ENCODE measurements around the gene ERGIC1. TPM values are rescaled to one million over a fixed set of nuclear protein-coding genes. Genes with fewer than 3 reads are reported as not detected.

The ERGIC1 gene
- total and polyA plus RNA-seq, 2 experiments from 2014 or later: 25.2 to 92.2 TPM

- TF ChIP-seq, protein P1, sequence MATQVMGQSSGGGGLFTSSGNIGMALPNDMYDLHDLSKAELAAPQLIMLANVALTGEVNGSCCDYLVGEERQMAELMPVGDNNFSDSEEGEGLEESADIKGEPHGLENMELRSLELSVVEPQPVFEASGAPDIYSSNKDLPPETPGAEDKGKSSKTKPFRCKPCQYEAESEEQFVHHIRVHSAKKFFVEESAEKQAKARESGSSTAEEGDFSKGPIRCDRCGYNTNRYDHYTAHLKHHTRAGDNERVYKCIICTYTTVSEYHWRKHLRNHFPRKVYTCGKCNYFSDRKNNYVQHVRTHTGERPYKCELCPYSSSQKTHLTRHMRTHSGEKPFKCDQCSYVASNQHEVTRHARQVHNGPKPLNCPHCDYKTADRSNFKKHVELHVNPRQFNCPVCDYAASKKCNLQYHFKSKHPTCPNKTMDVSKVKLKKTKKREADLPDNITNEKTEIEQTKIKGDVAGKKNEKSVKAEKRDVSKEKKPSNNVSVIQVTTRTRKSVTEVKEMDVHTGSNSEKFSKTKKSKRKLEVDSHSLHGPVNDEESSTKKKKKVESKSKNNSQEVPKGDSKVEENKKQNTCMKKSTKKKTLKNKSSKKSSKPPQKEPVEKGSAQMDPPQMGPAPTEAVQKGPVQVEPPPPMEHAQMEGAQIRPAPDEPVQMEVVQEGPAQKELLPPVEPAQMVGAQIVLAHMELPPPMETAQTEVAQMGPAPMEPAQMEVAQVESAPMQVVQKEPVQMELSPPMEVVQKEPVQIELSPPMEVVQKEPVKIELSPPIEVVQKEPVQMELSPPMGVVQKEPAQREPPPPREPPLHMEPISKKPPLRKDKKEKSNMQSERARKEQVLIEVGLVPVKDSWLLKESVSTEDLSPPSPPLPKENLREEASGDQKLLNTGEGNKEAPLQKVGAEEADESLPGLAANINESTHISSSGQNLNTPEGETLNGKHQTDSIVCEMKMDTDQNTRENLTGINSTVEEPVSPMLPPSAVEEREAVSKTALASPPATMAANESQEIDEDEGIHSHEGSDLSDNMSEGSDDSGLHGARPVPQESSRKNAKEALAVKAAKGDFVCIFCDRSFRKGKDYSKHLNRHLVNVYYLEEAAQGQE (IDR thresholded peaks at IDR 0.05; ENCODE audit: unreplicated experiment): no peak
- TF ChIP-seq EZH2phosphoT487 (IDR thresholded peaks at IDR 0.05; ENCODE audit: unreplicated experiment) (no peak), POLR2AphosphoS5 (IDR thresholded peaks at IDR 0.05; ENCODE audit: low read depth) (no peak), EZH2 (IDR thresholded peaks at IDR 0.05; ENCODE audit: low read depth, unreplicated experiment) (no peak), CREB1 (CRISPR knock-in tag; IDR thresholded peaks at IDR 0.05; ENCODE audit: low read depth) (no peak), CTCF (conservative IDR thresholded peaks at IDR 0.05; ENCODE audit: low read depth in 2 of 2) (no peak), ZNF331 (CRISPR knock-in tag; IDR thresholded peaks at IDR 0.05; ENCODE audit: low read depth) (no peak)
Measured at GRCh38 chr5:172897481-172898217, 63.6 kb downstream of the ERGIC1 start (continued).

GRCh38 chr5:172898218-172898842 is 64.3 kb downstream of the ERGIC1 start:
- Mint-ChIP-seq H3K27ac (no peak overlapping the region), H3K27me3 (ENCODE audit: insufficient read depth, low read depth, poor library complexity) (peaks cover 5% of the 10 kb centered on the region), H3K9me3 (no peaks in the 10 kb centered on the region), H3K4me3 (no peak overlapping the region), H3K4me1 (no peaks in the 10 kb centered on the region), H3K36me3 (ENCODE audit: low read depth) (peaks cover 43% of the 10 kb centered on the region)
- ATAC-seq: no peak
- Histone ChIP-seq H2AFZ (no peak overlapping the region), H3K79me2 (replicated peaks; ENCODE audit: insufficient read depth) (no peaks in the 10 kb centered on the region), H3K4me1 (ENCODE audit: insufficient read depth) (no peaks in the 10 kb centered on the region), H3F3A (replicated peaks; ENCODE audit: low read depth) (0 out of 2 replicates have a peak, but pooled peaks cover 4% of the 10 kb centered on the region), H3K27ac (ENCODE audit: low read depth) (no peak overlapping the region), H3K4me3 (no peak overlapping the region), H4K20me1 (replicated peaks; ENCODE audit: insufficient read depth) (peaks cover 8% of the 10 kb centered on the region; the same call in 1 of the 2 replicates), H3K4me2 (no peak overlapping the region), H3K27me3 (ENCODE audit: insufficient read depth) (no peaks in the 10 kb centered on the region), H3K36me3 (ENCODE audit: insufficient read depth) (no peaks in the 10 kb centered on the region; the same call in 1 of the 2 replicates), H3K9me2 (ENCODE audit: insufficient read depth) (no peaks in the 10 kb centered on the region)
- TF ChIP-seq, protein P2, sequence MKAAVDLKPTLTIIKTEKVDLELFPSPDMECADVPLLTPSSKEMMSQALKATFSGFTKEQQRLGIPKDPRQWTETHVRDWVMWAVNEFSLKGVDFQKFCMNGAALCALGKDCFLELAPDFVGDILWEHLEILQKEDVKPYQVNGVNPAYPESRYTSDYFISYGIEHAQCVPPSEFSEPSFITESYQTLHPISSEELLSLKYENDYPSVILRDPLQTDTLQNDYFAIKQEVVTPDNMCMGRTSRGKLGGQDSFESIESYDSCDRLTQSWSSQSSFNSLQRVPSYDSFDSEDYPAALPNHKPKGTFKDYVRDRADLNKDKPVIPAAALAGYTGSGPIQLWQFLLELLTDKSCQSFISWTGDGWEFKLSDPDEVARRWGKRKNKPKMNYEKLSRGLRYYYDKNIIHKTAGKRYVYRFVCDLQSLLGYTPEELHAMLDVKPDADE (IDR thresholded peaks at IDR 0.05): no peak
- no peak for TF ChIP-seq NANOG (IDR thresholded peaks at IDR 0.05; ENCODE audit: borderline replicate concordance)
- no peak for TF ChIP-seq EZH2phosphoT487 (IDR thresholded peaks at IDR 0.05; ENCODE audit: unreplicated experiment)
- no peak for DNase-seq (ENCODE audit: low spot score)
